Thymus (tissue), 11 donors: ENCODE results near the gene CHSY1. TPM values are rescaled to one million over a fixed set of nuclear protein-coding genes. Genes with fewer than 3 reads are reported as not detected.

ENCODE experiments used
- DNase-seq, 9 donors: peaks; one replicate each; pipeline ENCODE4 v3.0.0-alpha.2; 2013; ENCODE audit warnings: low spot score in 9 of 9, low read depth in 6 of 9, missing footprints in 1 of 9
- H3K27ac ChIP-seq, 2 donors: one replicate each; pipeline ENCODE4 v1.5.1; 2013; ENCODE audit warnings: control low read depth in 1 of 2, low read depth in 1 of 2, low read length in 1 of 2, mild to moderate bottlenecking in 1 of 2, moderate library complexity in 1 of 2
- H3K27me3 ChIP-seq, 2 donors: one replicate each; pipeline ENCODE4 v1.5.1; 2013; ENCODE audit warnings: low read length in 1 of 2; ENCODE audit not compliant: control insufficient read depth in 2 of 2, insufficient read depth in 1 of 2
- H3K36me3 ChIP-seq, 2 donors: one replicate each; pipeline ENCODE4 v1.5.1; 2013; ENCODE audit warnings: low read length in 1 of 2, mild to moderate bottlenecking in 1 of 2, moderate library complexity in 1 of 2; ENCODE audit not compliant: control insufficient read depth in 2 of 2, insufficient read depth in 2 of 2
- H3K4me1 ChIP-seq, 2 donors: one replicate each; pipeline ENCODE4 v1.5.1; 2013; ENCODE audit warnings: low read length in 2 of 2; ENCODE audit not compliant: control insufficient read depth in 2 of 2, insufficient read depth in 2 of 2
- H3K4me3 ChIP-seq, 2 donors: one replicate each; pipeline ENCODE4 v1.5.1; 2013; ENCODE audit warnings: low read length in 2 of 2, control low read depth in 1 of 2, mild to moderate bottlenecking in 1 of 2
- H3K9me3 ChIP-seq, 2 donors: one replicate each; pipeline ENCODE4 v1.5.1; 2013; ENCODE audit warnings: low read length in 1 of 2, mild to moderate bottlenecking in 1 of 2; ENCODE audit not compliant: control insufficient read depth in 2 of 2, insufficient read depth in 1 of 2
- WGBS: extraction: QIAGEN DNeasy Blood & Tissue Kit; methylation state at CpG from one replicate; pipeline ENCODE4 v1.1.7; 2013; 5-methylcytosine and 5-hydroxymethylcytosine counted together
- polyA plus RNA-seq: library from polyadenylated mRNA; stranded (reverse); fragments of 200-250 nt; gene quantifications from one replicate; pipeline ENCODE4 v1.2.3, GENCODE V29; 2013
- total RNA-seq: library from RNA; stranded (reverse); fragments of 120-200 nt; gene quantifications from one replicate; pipeline ENCODE4 v1.2.4, GENCODE V29; 2013
- donor health status: healthy.

The CHSY1 gene
- total and polyA plus RNA-seq, 2 donors = 13.1 to 14.9 TPM

- H3K27ac ChIP-seq = no peak overlapping the region
- H3K27me3 ChIP-seq = no peaks in the 10 kb centered on the region
- no peak for DNase-seq
- no peaks in the 10 kb centered on the region for H3K9me3 ChIP-seq
- peaks cover 11 to 20% of the 10 kb centered on the region in 2 donors for H3K4me1 ChIP-seq
- H3K4me3 ChIP-seq = no peak overlapping the region
- WGBS = 95% methylated on average over 3 of the region's 3 CpGs
- H3K36me3 ChIP-seq = no peaks in the 10 kb centered on the region
Measured at GRCh38 chr15:101191242-101191641, 60.6 kb downstream of the CHSY1 start.

DNA sequence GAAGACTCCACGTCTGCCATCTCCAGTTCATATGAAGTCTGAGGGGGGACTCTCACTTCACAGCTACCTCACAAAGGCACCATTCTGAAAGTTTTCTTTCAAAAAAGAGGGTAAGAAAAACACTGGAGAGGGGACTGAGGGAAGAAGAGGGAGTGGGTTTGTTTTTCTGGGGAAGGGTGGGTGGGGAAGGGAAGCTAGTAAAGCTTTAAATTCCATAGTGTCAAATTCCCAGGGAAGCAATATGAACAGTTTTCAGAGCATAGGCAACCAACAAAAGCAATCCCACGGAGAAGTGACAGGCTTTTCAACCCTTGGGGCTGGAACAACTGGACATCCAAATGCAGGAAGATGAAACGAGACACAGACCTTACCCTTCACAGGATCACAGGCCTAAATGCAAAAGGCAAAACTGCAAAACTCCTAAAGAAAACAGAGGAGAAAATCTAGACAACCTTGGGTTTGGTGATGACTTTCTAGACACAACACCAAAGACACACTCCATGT is 61.7 kb downstream of the CHSY1 start:
- no peaks in the 10 kb centered on the region for H3K27me3 ChIP-seq
- no peak overlapping the region for H3K4me3 ChIP-seq
- no peak overlapping the region for H3K27ac ChIP-seq
- WGBS = 86% methylated on average over 3 of the region's 3 CpGs
- H3K36me3 ChIP-seq = no peaks in the 10 kb centered on the region
- H3K9me3 ChIP-seq = no peaks in the 10 kb centered on the region
- H3K4me1 ChIP-seq = peaks cover 8 to 20% of the 10 kb centered on the region in 2 donors
- no peak for DNase-seq

- Histone ChIP-seq H3K27ac (peak overlapping the region in 1 of 2 donors; percentile 59), H3K36me3 (no peaks in the 10 kb centered on the region), H3K4me1 (peaks cover 5 to 16% of the 10 kb centered on the region in 2 donors), H3K4me3 (no peak overlapping the region), H3K9me3 (no peaks in the 10 kb centered on the region), H3K27me3 (no peaks in the 10 kb centered on the region)
- DNase-seq = no peak
- WGBS = 97% methylated on average over 17 of the region's 17 CpGs
Measured at GRCh38 chr15:101189409-101190091, 62.3 kb downstream of the CHSY1 start.

- H3K4me1 ChIP-seq = peaks cover 3 to 11% of the 10 kb centered on the region in 2 donors
Measured at GRCh38 chr15:101188637-101189408, 63.0 kb downstream of the CHSY1 start.

DNA sequence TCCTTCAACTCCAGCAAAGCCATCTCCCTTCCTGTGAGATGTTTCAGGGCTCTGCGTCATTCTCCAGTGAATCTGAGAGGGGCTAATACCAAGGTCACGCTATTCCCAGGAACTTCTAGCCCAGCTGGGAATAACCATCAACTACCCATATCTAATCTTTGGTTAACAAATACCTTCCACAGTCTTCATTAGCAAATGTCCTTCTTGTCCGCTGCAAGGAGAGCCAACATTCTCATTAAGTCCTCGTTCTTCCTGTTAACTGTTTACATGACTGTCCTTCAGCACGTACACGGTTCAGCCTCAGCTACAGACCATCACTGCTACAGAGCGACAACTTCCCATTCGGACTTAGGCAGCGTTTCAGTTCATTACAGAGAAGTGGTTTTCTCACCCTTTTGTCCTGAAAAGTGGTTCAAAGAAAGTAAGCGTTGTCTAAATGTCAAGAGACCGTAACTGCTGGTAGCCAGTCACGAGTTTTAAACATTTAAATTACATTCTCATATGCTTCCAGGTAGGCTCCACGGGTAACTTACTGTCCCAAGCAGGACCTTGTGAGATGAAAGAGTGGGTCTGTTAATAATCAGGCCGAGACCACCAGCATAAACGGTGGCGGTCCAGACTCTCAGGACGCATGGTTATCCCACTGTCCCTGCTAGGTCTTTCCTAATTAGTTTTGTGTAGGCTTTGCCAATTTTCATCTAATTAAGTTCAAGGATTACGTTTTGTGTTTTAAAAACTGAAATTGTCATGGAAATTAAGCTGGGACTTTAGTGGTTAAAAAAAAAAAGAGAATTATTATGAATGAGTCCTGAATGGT is 63.8 kb downstream of the CHSY1 start:
- Histone ChIP-seq H3K9me3 (no peaks in the 10 kb centered on the region), H3K36me3 (no peaks in the 10 kb centered on the region), H3K27ac (peak overlapping the region in 1 of 2 donors; percentile 82), H3K4me1 (peaks cover 0 to 4% of the 10 kb centered on the region in 2 donors), H3K4me3 (no peak overlapping the region), H3K27me3 (no peaks in the 10 kb centered on the region)
- DNase-seq = no peak
- 85% methylated on average over 18 of the region's 18 CpGs for WGBS

More at GRCh38 chr15:101188637-101189408, 63.0 kb downstream of the CHSY1 start:
- Histone ChIP-seq H3K36me3 (no peaks in the 10 kb centered on the region), H3K27me3 (no peaks in the 10 kb centered on the region), H3K4me3 (no peak overlapping the region), H3K27ac (peak overlapping the region in 1 of 2 donors; percentile 59), H3K9me3 (no peaks in the 10 kb centered on the region)
- no peak for DNase-seq
- 90% methylated on average over 29 of the region's 29 CpGs for WGBS

DNA sequence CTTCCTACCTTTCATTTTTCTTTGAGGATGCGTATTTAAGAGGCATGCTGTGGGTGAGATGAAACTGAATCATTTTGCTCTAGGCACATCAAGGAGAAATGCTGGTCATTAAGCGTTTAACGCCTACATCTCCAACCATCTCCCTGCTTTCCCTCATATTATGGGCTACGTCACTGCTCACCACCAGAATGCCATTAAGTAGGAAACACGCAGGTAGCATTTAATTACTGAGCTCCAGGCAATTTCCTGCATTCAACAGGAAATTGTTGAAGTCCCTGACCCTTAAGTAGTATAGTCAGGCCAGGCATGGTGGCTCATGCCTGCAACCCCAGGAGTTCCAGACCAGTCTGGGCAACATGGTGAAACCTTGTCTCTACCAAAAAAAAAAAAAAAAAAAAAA is 66.1 kb downstream of the CHSY1 start:
- H3K27ac ChIP-seq = peak overlapping the region in 1 of 2 donors; percentile 12
- H3K4me3 ChIP-seq = no peak overlapping the region
- 97% methylated on average over 5 of the region's 5 CpGs for WGBS
- H3K9me3 ChIP-seq = no peaks in the 10 kb centered on the region
- peaks cover 0 to 3% of the 10 kb centered on the region in 2 donors for H3K4me1 ChIP-seq
- H3K27me3 ChIP-seq = no peaks in the 10 kb centered on the region
- H3K36me3 ChIP-seq = no peaks in the 10 kb centered on the region
- no peak for DNase-seq

- peaks cover 0 to 7% of the 10 kb centered on the region in 2 donors for H3K4me1 ChIP-seq
- no peaks in the 10 kb centered on the region for H3K27me3 ChIP-seq
- 96% methylated on average over 6 of the region's 6 CpGs for WGBS
Measured at GRCh38 chr15:101185336-101185735, 66.5 kb downstream of the CHSY1 start.

DNA sequence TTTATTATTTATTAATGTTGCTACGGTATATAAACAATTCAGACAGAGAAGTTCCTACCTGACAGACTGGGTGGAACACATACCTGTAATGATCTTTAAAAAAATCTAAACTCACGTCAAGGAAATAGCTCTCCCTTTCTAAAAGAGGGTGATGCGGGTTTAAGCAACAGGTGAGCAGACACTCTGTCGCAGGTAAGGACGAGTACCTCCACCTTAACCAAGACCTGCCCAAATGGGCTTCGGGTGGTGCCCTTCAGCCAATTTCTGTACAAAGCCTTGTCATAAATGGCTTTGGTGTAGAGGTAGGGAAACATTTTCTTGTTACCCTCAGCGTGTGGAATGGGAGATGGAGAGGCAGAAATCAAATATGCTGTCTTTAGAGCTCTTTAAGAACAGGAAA is 67.0 kb downstream of the CHSY1 start:
- 96% methylated on average over 7 of the region's 7 CpGs for WGBS

More at GRCh38 chr15:101185336-101185735, 66.5 kb downstream of the CHSY1 start:
- no peak overlapping the region for H3K4me3 ChIP-seq
- H3K27ac ChIP-seq = no peak overlapping the region
- no peaks in the 10 kb centered on the region for H3K9me3 ChIP-seq
- H3K36me3 ChIP-seq = no peaks in the 10 kb centered on the region
- no peak for DNase-seq

More for the DNA sequence above, 67.0 kb downstream of the CHSY1 start:
- no peak overlapping the region for H3K27ac ChIP-seq
- no peaks in the 10 kb centered on the region for H3K9me3 ChIP-seq
- DNase-seq = no peak
- no peak overlapping the region for H3K4me3 ChIP-seq
- H3K4me1 ChIP-seq = peaks cover 0 to 11% of the 10 kb centered on the region in 2 donors
- no peaks in the 10 kb centered on the region for H3K27me3 ChIP-seq
- H3K36me3 ChIP-seq = no peaks in the 10 kb centered on the region
